T-helper 2 cell treated with Interferon-gamma antibody and Interleukin-4, amounts not matched to agents 100 ng/mL and 5 ng/mL, for 36 hours (primary cell): Measurements from ENCODE around the gene IL17B. TPM values are rescaled to one million over a fixed set of nuclear protein-coding genes. Genes with fewer than 3 reads are reported as not detected.

Experiments
- intact Hi-C: fragments of 100-400 bp; cut with micrococcal nuclease; formaldehyde crosslinking; loops from one replicate; pipeline ENCODE4 v1.15.1; 2023
- total RNA-seq: library from RNA; stranded (reverse); gene quantifications from 2 replicates; pipeline ENCODE4 v1.2.3, GENCODE V29; 2022

Gene IL17B
- total RNA-seq = not detected in 2 replicates

GRCh38 chr5:149379177-149379761 is at the start of gene IL17B:
Gene IL17B, minus strand, starts transcription at chr5:149379292. Its CDS starts 67 bp downstream, at chr5:149379225.
- intact Hi-C loops = no loop called here

- intact Hi-C loops = no loop called here
These were observed 48.9 kb upstream of the IL17B start for GRCh38 chr5:149428032-149428431.

GRCh38 chr5:149427374-149427773 is 48.3 kb upstream of the IL17B start:
- intact Hi-C loops = no loop called here

GRCh38 chr5:149426931-149427330 is 47.8 kb upstream of the IL17B start:
- intact Hi-C loops = no loop called here

- intact Hi-C loops = no loop called here
These were observed 46.6 kb upstream of the IL17B start for GRCh38 chr5:149425729-149426128.

- intact Hi-C loops = no loop called here
These were observed 45.6 kb upstream of the IL17B start for GRCh38 chr5:149424371-149425315.

- intact Hi-C loops = no loop called here
These were observed 44.7 kb upstream of the IL17B start for GRCh38 chr5:149423794-149424268.

- intact Hi-C loops = no loop called here
These were observed 44.1 kb upstream of the IL17B start for GRCh38 chr5:149423049-149423793.

- intact Hi-C loops = no loop called here
These were observed 43.4 kb upstream of the IL17B start for GRCh38 chr5:149422366-149423048.

GRCh38 chr5:149421834-149422233 is 42.7 kb upstream of the IL17B start:
- intact Hi-C loops = no loop called here

- intact Hi-C loops = no loop called here
These were observed 42.2 kb upstream of the IL17B start for GRCh38 chr5:149421372-149421685.

GRCh38 chr5:149420545-149421371 is 41.7 kb upstream of the IL17B start:
- intact Hi-C loops = no loop called here

GRCh38 chr5:149419859-149420544 is 40.9 kb upstream of the IL17B start:
- intact Hi-C loops = no loop called here

- intact Hi-C loops = no loop called here
These were observed 40.4 kb upstream of the IL17B start for GRCh38 chr5:149419532-149419858.

GRCh38 chr5:149418910-149419531 is 39.9 kb upstream of the IL17B start:
- intact Hi-C loops = no loop called here

- intact Hi-C loops = no loop called here
These were observed 38.7 kb upstream of the IL17B start for GRCh38 chr5:149417711-149418368.

GRCh38 chr5:149416987-149417710 is 38.1 kb upstream of the IL17B start:
- intact Hi-C loops = no loop called here
